A673 (cell line): ENCODE data around the gene UBTD1. TPM values are rescaled to one million over a fixed set of nuclear protein-coding genes. Genes with fewer than 3 reads are reported as not detected.

Source experiments
- BruUV-seq: library from RNA; stranded (reverse); fragments of 400-500 nt; replicated peaks from 2 replicates; lab custom pipeline; 2021; lab: Mats Ljungman, UMichigan
- CTCF ChIA-PET: fragments of 300-600 bp; sonication (Branson Sonifier 250); formaldehyde crosslinking; loops from one replicate; lab custom pipeline; 2022; ENCODE audit warnings: antibody characterized with exemption; lab: Charles Lee
- POLR2A ChIA-PET: fragments of 300-600 bp; sonication (Branson Sonifier 250); formaldehyde crosslinking; loops from one replicate; lab custom pipeline; 2022; ENCODE audit warnings: antibody characterized with exemption; ENCODE audit not compliant: low non-redundant PET; lab: Charles Lee
- DNase-seq: peaks from one replicate; pipeline ENCODE4 v3.0.0-alpha.2; 2015; ENCODE audit warnings: low spot score
- H3K27ac ChIP-seq: fragments of 200-600 bp; sonication (generic); 2 replicates; pipeline ENCODE4 v1.5.1; 2016; ENCODE audit warnings: mixed run types, low read depth, mild to moderate bottlenecking, mixed read lengths, antibody characterized with exemption, low read length; ENCODE audit not compliant: poor library complexity, severe bottlenecking
- H3K27me3 ChIP-seq: fragments of 200-600 bp; sonication (generic); replicated peaks from 2 replicates; pipeline ENCODE4 v1.6.1; 2017; ENCODE audit warnings: mixed run types, low read depth, mild to moderate bottlenecking, mixed read lengths, antibody characterized with exemption, low read length; ENCODE audit not compliant: insufficient read depth, poor library complexity
- H3K36me3 ChIP-seq: fragments of 200-600 bp; sonication (generic); 2 replicates; pipeline ENCODE4 v1.6.1; 2016; ENCODE audit warnings: mixed run types, mild to moderate bottlenecking, mixed read lengths, antibody characterized with exemption, low read length; ENCODE audit not compliant: insufficient read depth, poor library complexity, severe bottlenecking
- H3K4me1 ChIP-seq: fragments of 200-600 bp; sonication (generic); 2 replicates; pipeline ENCODE4 v1.6.1; 2017; ENCODE audit warnings: mixed run types, mild to moderate bottlenecking, mixed read lengths, antibody characterized with exemption, low read length; ENCODE audit not compliant: insufficient read depth, poor library complexity, severe bottlenecking
- H3K4me3 ChIP-seq: fragments of 200-600 bp; sonication (generic); 2 replicates; pipeline ENCODE4 v1.5.1; 2016; ENCODE audit warnings: low read depth, mixed run types, mild to moderate bottlenecking, mixed read lengths, low read length; ENCODE audit not compliant: poor library complexity, severe bottlenecking
- H3K9me3 ChIP-seq: fragments of 200-600 bp; sonication (generic); 2 replicates; pipeline ENCODE4 v1.6.1; 2016; ENCODE audit warnings: mixed run types, low read depth, mild to moderate bottlenecking, mixed read lengths, antibody characterized with exemption, low read length; ENCODE audit not compliant: poor library complexity, severe bottlenecking
- CTCF ChIP-seq: fragments of 300-800, 200-600 bp; sonication (generic); conservative IDR thresholded peaks from 2 replicates; pipeline ENCODE4 v1.5.1; 2017; ENCODE audit warnings: low read depth, mild to moderate bottlenecking, antibody characterized with exemption, low read length, moderate library complexity, mixed read lengths
- EZH2 ChIP-seq: fragments of 200-600 bp; sonication (generic); IDR thresholded peaks from 2 replicates; pipeline ENCODE4 v1.6.1; 2017; ENCODE audit warnings: borderline replicate concordance, low read depth, mild to moderate bottlenecking, mixed read lengths, antibody characterized with exemption, low read length; ENCODE audit not compliant: poor library complexity, severe bottlenecking
- intact Hi-C: fragments of 100-400 bp; cut with micrococcal nuclease; formaldehyde crosslinking; loops from one replicate; pipeline ENCODE4 v1.10.0; 2022; ENCODE audit not compliant: unreplicated experiment
- total RNA-seq: library from RNA; stranded (reverse); gene quantifications from 2 replicates; pipeline ENCODE4 v1.2.3, GENCODE V29; 2021

UBTD1 gene
- total RNA-seq, 1 experiment from 2014 or later = 3.1 TPM

GRCh38 chr10:97597778-97598177 is 99.1 kb downstream of the UBTD1 start:
- Histone ChIP-seq H3K4me1 (no peaks in the 10 kb centered on the region), H3K9me3 (no peaks in the 10 kb centered on the region), H3K27me3 (no peaks in the 10 kb centered on the region), H3K4me3 (no peak overlapping the region), H3K36me3 (no peaks in the 10 kb centered on the region), H3K27ac (no peak overlapping the region)
- CTCF ChIA-PET = no interaction called here
- POLR2A ChIA-PET = no interaction called here
- intact Hi-C loops = no loop called here
- DNase-seq = no peak
- no peak for TF ChIP-seq CTCF
- TF ChIP-seq EZH2 = no peak
- BruUV-seq = no TSS peak

- TF ChIP-seq CTCF (no peak), EZH2 (no peak)
- no peak overlapping the region for H3K4me3 ChIP-seq
- ChIA-PET CTCF (no interaction called here), POLR2A (no interaction called here)
- H3K36me3 ChIP-seq = no peaks in the 10 kb centered on the region
- H3K27me3 ChIP-seq = no peaks in the 10 kb centered on the region
- intact Hi-C loops = no loop called here
- no peaks in the 10 kb centered on the region for H3K4me1 ChIP-seq
- no peaks in the 10 kb centered on the region for H3K9me3 ChIP-seq
- no TSS peak for BruUV-seq
- DNase-seq = no peak
- H3K27ac ChIP-seq = no peak overlapping the region
Measured at GRCh38 chr10:97598407-97599271, 99.9 kb downstream of the UBTD1 start.

- DNase-seq = no peak
- no peak overlapping the region for H3K27ac ChIP-seq
- ChIA-PET CTCF (no interaction called here), POLR2A (no interaction called here)
- no peaks in the 10 kb centered on the region for H3K27me3 ChIP-seq
- no peaks in the 10 kb centered on the region for H3K9me3 ChIP-seq
- no peak overlapping the region for H3K4me3 ChIP-seq
- H3K4me1 ChIP-seq = no peaks in the 10 kb centered on the region
- intact Hi-C loops = no loop called here
- no TSS peak for BruUV-seq
- no peak for TF ChIP-seq CTCF
- no peak for TF ChIP-seq EZH2
- H3K36me3 ChIP-seq = no peaks in the 10 kb centered on the region
Measured at GRCh38 chr10:97599272-97599619, 100.5 kb downstream of the UBTD1 start.
